COR-L47 (cell line): Measurements from ENCODE around the gene NIPBL.
"Not testable (repeated sequence)": the region's sequence is repeated elsewhere in the genome, so short reads cannot be mapped to it uniquely, and the experiment has no call there.

Experiments used
- DNase-seq: peaks from one replicate; lab custom pipeline; 2025; lab: John Stamatoyannopoulos, UW

NIPBL gene

DNA sequence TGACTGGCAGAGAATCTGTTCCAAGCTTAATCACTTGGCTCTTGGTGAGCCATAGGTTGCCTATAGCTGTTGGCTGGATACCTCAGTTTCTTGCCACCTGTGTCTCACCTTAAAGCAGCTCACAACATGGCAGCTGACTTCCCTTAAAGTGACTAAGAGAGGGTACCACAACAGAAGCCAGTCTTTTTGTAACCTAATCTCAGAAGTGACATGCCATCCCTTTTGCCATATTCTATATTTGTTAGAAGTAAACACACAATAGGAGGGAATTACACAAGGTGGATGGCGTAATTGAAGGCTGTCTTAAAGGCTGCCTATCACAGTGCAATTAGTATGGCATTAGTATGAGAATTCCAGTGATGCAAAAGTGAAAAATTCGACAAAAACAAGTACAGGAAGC lies 28.1 kb downstream of the NIPBL start:
- no peak for DNase-seq

DNA sequence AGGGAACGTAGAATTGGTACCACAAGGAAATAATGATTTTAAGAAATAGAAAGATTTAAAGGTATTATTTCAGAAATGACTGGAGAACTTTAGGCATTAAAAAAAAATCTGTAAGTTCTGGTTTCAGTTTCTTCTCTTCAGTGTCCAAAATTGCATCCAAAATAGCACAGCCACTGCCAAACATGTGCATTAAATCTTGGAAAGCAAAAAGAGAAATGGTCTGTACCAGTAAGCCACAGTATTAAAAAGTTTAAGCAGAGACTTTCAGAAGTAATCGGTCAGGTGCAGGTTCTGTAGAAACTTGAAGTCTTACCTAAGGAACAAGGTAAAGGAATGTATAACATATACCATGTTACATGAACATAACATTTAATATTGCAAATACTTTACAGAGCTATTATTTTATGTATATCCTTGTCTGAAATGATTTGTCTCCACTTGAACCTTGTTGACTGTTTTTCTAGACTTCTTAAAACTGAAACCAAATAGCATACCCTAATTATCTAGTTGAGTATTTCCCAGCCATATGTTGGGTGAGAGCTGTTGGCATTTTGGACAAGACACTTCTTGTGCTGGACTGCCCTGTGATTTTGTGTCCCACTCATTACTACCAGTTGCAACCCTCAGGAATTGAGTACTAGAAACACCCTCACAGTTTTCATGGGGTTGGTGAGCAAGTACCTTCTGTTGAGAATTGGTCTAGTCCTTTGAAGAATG lies 32.1 kb downstream of the NIPBL start:
- no peak for DNase-seq

DNA sequence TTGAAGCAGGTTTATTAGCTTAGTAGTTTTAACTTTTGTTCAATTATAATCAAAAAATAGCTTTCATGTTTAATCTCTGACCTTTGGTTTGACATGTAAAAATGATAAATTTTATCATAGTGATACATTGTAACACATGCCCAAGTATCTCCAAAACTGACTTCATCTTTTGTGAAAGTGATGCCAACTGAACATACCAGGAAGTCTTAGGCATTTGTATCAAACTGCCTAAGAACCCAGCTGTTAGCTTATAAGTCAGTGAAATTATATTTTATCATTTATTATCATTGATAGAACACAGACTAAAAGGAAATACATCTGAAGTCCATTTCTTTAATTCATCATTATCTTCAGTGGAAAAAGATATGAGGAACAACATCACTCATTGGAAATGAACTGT lies 39.1 kb downstream of the NIPBL start:
- DNase-seq, result no peak

DNA sequence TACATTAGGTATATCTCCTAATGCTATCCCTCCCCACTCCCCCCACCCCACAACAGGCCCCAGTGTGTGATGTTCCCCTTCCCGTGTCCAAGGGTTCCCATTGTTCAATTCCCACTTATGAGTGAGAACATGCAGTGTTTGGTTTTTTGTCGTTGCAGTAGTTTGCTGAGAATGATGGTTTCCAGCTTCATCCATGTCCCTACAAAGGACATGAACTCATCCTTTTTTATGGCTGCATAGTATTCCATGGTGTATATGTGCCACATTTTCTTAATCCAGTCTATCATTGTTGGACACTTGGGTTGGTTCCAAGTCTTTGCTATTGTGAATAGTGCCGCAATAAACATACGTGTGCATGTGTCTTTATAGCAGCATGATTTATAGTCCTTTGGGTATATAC lies 40.0 kb downstream of the NIPBL start:
- DNase-seq, result not testable (repeated sequence)

DNA sequence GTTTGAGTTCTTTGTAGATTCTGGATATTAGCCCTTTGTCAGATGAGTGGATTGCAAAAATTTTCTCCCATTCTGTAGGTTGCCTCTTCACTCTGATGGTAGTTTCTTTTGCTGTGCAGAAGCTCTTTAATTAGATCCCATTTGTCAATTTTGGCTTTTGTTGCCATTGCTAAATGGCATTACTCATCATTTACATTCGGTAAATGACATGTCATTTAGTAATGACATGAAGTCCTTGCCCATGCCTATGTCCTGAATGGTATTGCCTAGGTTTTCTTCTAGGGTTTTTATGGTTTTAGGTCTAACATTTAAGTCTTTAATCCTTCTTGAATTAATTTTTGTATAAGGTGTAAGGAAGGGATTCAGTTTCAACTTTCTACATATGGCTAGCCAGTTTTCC lies 40.8 kb downstream of the NIPBL start:
- DNase-seq, result not testable (repeated sequence)

DNA sequence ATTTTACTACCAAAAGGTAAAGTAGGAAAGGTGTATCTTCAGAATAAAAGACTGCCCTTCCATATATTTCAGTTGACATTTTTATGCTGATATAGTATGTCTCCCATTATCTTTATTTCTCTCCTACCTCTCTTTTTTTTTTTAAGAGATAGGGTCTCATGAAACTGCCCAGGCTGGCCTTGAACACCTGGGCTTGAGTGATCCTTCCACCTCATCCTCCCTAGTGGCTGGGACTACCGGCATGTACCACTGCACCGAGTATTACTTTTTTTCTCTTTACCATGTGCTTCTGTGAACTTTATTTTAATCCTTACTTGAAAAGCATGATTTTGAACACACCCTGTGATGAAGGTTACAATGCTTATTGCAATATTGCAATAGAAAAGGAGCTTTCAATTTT lies 42.7 kb downstream of the NIPBL start:
- DNase-seq, result no peak

DNA sequence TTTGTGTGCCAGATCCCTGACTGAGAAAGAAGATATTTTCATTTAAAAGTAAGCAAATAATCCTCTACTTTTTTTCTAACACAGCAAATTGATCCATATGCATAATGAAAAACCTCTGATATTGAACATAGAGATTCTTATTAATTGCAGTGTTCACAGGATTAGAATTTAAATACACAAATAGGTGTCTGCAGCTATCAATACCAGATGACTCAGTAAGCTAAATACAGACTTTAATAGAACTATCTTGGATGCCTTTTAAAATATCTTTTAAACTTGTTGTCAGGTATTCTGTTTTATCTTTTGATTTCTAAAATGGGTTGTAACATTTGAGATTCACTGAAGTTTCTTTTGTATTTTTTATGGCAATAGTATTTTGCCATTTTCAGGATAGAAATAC lies 43.1 kb downstream of the NIPBL start:
- DNase-seq, result no peak

DNA sequence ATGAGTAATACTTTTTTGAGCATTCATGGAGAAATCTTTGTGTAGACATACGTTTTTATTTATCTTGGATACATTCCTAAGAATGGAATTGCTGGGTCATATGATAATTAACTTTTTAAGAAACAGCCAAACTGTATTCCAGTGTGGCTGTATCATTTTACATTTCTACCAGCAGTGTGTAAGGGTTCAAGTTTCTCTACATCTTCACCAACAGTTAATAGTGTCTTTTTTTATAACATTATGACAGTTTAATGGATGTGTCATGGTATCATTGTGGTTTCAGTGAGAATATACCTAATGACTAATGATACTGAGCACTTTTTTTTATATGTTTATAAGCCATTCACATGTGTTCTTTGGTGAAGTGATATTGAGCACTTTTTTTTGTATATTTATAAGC lies 52.4 kb downstream of the NIPBL start:
- no peak for DNase-seq

DNA sequence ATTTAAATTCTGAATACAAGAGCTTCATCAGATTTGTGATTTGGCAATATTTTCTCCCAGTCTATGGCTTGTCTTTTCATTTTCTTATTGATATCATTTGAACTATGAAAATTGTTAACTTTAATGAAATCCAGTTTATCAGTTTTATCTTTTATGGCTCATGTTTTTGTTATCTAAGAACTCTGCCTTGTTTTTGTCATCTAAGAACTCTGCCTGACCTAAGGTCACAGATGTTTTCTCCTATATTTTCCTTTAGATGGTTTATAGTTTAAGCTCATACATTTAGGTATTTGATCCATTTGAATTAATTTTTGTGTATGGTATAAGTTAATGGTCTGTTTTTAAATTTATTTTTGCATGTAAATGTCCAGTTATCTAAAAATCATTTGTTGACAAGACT lies 52.9 kb downstream of the NIPBL start:
- no peak for DNase-seq

DNA sequence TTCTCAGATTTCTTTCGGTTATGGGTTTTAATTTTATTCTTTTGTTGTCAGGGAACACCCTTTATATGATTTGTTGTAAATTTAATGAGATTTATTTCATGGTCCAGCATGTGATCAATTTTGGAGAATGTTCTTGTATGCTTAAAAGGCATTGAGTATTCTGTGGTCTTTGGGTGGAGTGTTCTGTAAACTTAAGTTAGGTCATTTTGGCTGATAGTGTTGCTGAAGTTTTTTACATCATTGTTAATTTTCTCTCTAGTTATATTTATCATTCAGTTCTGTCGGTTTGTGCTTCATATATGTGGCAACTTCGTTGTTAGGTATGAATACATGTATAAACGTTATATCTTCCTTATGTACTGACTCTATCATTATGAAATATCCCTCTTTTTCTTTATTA lies 55.5 kb downstream of the NIPBL start:
- DNase-seq, result no peak

DNA sequence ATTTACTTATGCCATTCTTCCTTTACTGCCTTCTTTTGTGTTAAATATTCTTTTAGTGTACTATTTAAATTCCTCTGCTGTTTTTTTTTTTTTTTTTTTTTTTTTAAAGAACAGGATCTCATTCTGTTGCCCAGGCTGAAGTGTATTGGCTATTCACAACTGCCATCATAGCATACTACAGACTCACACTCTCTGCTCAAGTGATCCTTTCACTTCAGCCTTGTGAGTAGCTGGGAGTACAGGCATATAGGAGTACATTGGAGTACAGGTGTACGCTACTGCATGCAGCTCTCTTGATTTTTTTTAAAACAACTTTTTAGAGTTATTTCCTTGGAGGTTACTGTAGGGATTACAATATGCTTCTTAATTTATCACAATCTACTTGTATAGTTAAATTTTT lies 56.1 kb downstream of the NIPBL start:
- no peak for DNase-seq

DNA sequence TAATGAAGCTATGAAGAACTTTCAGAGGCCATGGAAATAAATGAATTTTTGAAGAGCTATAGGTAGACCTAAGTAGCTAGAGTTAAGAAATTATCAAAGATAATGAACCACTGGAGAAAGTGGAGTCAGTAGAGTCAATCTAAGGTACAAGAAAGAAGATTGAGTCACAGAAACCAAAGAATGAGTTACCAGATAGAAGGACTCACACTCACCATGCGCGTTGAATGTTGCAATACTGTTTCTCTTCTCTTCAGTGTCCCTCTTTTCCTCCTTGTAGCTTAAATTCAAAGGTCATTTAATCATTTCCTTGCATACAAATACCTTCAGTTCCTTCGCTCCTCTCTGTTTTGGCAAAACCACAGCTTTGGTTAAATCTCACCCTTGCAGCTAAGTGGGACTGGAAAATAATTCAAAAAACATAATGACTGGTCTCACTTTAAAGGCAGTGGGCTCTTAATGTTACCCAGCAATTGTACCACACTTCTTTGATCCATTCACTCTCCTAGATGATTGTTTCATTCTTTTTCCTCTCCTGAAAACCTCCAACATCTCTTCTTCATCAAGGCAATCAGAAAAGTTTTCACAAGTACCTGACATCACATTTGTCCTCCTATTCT lies 58.3 kb downstream of the NIPBL start:
- DNase-seq, result no peak

DNA sequence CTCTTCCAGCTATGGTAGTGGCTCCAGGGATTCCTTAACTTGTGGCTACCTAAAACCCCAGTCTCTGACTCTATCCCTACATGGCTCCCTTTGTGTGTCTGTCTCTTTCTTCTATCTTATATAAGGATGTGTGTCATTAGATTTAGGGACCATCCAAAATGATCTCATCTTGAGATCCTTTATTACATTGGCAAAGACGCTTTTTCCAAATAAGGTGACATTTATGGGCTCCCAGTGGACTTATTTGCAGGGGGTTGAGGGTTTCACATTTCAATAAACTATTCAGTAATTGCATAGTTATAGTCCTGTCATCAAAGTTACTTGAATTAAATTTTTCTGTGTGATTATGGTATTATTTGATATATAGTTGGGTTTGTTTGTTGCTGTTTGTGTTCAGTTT lies 59.2 kb downstream of the NIPBL start:
- no peak for DNase-seq

DNA sequence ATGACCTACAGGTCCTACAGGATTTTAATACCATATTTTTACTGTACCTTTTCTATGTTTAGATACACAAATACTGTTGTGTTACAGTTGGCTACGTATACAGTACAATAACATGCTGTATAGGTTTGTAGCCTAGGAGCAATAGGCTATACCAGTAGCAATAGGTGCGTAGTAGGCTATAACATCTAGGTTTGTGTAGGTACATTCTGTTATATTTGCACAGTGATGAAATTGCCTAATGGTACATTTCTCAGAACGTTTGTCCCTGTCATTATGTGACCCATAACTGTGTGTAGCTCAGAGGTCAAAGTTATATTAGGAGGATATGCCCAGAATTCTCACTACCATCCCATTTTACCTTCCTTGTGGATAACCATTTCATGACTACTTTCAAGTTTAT lies 59.7 kb downstream of the NIPBL start:
- DNase-seq, result no peak

DNA sequence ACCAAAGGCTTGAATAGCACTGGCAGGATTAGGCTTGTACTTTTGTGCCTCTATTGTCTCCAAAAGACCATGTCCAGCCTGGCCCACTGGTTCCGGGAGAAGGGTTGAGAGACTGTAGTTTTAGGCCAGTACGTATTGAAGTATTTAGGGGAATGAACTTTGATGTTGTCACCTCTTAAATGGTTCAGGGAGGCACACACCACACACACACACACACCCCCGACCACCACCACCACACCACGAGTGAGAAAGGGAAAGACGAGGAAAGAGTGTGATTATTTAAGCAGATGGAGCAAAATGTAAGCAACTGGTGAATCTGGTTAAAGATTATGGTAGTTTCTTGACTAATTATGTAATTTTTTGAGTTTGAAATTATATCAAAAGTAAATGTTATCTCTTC lies 61.6 kb downstream of the NIPBL start:
- DNase-seq, result no peak

DNA sequence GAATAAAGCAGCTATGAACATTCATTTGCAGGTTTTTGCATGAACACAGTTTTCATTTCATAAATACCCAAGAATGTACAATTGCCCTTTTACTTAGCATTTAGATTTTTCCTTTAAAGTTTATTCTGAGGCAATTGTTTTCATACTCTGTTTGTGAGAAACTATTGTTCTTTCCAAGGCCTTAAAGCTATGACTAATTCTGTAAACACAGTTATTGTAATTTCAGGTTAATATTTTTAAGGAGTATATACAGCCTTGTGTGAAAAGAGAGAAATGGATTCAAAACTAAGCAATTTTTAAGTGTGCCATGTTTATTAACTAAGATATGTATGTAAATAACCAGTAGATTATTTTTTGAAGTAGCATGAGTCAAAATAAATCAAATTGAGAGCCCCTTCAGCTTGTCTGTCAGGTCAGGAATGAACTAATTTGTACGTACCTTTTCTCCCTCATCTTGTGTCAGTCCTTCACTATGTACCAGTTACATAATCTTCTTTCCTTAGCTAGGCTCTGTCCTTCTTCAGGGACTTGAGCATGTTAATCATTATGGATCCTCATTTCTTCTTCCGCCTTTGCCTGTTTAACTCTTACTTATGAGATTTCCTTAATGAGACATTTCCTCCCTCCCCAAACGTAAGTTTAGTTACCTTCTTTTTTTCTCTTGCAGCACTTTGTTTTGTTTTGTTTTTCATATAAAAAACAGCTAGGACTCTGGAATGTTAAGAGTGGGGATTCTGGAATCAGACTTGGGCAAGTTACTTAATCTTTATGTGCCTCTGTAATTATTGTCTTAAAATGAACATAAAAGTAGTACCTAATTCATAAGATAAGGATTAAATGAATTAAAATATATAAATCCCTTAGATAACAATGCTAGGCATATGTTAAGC lies 63.6 kb downstream of the NIPBL start:
- DNase-seq, result no peak

DNA sequence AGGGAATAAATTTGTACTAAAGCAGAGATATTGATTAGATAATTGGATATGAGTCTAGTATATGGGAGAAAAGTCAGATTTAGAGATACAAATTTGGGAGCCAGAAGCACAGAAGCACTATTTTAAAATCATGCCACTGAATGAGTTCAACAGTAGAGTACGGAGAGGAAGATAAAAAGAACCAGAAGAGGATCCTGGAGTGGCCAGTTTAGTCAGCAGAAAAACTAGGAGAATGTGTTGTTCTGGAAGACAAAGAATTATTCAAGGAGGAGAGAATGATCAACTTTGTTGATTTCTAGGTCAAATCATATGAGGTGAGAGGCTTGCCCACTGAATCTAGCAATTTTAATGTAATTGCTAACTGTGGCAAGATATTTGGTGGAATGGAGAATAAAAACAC lies 67.0 kb downstream of the NIPBL start:
- DNase-seq, result no peak

DNA sequence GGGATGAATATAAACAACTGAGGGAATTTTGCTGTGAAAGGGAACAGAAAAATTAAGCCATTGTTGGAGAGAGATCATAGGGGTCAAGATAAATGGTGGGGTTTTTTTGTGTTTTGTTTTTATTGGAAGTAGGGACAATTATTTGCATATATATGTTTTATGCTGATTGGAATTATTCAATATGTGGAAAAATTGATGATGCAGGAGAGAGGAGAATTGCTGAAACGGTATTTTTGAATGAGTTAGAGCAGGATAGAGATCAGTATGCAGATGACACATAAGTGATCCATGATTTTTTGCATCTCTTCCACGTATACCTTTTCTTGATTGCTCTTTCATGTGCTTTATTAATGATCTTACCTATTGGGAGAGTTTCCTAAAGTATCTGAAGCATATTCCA lies 67.5 kb downstream of the NIPBL start:
- DNase-seq, result no peak

DNA sequence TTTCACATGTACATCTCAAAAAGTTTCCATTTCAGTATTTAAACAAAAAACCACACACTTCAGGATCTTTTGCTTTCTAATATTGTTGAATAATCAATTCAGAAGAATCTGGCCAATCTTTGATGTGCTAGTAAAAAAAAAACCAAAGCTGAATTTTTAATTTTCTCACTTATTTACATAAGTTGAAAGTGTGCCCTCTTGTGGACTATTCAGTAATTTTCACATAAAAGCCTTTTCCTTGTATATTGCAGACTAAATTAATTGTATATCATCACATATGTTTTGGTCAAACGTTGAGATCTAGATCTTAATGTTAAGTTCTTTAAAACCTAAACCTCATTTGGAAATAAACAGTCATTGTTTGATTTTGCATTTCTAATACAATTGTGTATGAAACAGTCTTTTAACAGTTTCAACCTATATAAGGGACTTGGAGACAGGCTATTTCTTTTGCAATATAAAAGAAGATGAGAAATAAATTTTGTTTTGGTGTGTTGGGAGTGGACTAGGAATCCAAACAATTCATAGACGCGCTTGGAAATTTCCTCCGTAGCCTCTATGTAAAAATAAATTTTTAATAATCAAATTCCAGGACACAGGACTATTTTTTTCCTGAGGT lies 68.1 kb downstream of the NIPBL start:
- DNase-seq, result peak; percentile 41

DNA sequence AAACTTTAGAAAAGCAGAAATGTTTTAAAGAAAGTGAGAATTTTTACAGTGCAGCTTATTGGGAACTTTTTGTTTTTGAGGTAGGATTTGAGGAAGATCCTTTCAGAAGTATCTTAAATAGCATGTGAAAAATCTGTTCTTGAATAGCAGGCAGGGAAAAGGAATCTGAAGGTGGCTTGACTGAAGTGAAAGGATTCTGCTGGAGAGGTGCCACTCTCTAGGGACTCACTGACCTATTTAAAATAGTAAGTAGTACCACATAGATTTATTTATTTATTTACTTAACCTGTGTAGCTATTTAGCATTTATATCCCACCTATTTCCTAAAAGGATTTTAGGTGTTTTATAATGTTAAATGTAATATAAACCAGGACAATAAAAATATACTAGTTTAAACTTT lies 69.1 kb downstream of the NIPBL start:
- DNase-seq, result no peak

DNA sequence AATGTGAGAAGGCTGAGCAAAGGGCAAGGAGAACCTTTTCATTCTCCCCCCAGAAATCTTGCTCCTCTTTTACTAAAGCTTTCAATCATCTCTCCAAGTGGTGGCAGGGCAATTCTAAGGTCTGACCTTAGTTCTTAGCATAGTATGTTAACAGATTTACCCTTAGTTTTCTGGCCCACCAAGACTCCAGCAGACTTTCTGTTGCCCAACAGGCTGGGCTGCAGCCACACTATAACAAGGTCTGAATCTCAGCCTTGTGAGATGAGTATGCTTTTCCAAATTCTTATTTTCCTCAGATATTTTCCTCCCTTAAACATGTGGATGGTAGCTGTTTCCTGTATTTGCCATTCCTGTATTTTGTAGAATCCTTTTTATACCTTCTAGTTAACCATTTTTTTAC lies 69.5 kb downstream of the NIPBL start:
- no peak for DNase-seq

DNA sequence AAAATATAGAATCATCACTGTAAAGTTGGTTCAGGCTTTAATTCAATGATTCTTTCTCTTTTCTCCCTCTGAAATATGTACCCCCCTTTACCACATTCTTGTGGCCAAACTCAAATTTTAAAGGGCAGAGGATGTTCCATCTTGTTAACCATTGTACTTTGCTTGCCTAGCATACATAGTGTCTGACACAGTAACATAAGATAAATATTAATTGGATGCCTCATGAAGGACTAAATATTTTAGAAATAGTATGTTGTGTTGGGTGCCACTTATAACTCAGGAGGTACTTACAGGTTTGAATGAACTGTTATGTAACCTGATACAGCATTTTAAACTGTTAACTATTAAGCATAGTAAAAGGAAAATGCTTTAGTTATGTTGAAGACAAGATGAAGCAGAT lies 71.5 kb downstream of the NIPBL start:
- no peak for DNase-seq

DNA sequence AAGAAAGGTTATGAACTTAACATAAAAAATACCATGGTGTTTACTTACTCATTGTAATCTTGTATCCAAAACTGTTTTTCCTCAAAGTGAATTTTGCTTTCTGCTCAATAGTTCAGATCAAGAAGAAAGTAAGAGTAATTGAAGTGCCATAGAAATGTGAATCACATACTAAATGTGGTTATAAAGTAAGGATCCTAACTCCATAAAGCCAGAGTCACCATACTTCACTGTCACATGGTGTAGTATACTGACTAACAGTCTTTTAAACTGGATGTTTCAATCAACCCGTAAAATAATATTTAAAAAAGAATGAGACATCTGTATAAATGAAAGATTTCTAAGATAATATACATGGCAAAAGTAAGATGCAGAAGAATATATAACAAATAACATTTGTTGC lies 72.1 kb downstream of the NIPBL start:
- DNase-seq, result no peak
